SHP77 (cell line): Measurements from ENCODE around the gene CAMKK2.

ENCODE experiments used
- DNase-seq, 2 experiments: peaks; one replicate each; lab custom pipeline; 2025; lab: John Stamatoyannopoulos, UW

The CAMKK2 gene

GRCh38 chr12:121191151-121191550 is 105.4 kb downstream of the CAMKK2 start:
- DNase-seq, result no peak

GRCh38 chr12:121190523-121191031 is 105.9 kb downstream of the CAMKK2 start:
- DNase-seq, result no peak

GRCh38 chr12:121189619-121190155 is 106.8 kb downstream of the CAMKK2 start:
- peak in 1 of 2 experiments; percentile 22 for DNase-seq

GRCh38 chr12:121189131-121189530 is 107.4 kb downstream of the CAMKK2 start:
- no peak for DNase-seq

- DNase-seq, result no peak
Observed at GRCh38 chr12:121188227-121188626, 108.3 kb downstream of the CAMKK2 start.
